NCI-H526 (cell line): ENCODE results near the gene CCL28.

Experiments used
- DNase-seq, 2 experiments: peaks; one replicate each; lab custom pipeline; 2025; lab: John Stamatoyannopoulos, UW

CCL28 gene

DNA sequence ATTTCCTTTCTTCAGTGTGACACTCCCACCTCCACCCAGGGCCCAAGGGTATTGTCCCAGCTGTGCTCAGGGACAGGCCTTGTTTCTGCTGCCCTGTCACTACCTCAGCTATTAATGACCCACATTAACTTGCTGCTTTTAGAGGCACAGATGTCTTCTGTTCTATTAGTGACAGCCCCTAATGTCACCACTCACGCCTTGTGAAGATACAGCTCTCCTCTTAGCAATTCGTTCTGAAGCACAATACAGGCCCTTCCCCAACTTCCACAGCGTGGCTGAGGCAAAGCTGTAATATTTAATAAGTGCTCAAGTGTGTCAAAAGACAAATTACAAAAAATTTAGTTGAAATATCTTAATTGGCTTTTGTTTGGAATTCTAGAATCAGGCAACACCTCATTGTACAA, 54.3 kb downstream of the CCL28 start:
- DNase-seq, result no peak

DNA sequence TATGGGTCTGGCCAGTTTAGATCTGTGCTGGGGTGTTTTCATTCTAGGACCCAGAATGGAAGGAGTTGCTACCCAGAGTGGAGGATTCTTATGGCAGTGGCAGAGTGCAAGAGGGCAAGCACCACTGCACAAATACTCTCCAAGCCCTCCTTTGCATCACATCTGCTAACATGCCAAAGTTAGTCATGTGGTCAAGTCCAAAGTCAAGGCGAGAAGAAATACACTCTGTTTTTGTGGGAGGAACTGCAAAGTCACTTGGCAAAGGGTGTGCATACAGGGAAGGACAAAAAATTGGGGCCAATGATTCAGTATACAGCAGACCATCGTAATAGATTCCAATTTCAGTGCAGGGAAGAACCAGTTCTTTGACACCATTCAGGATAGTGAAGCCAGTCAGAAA, 55.1 kb downstream of the CCL28 start:
- no peak for DNase-seq

GRCh38 chr5:43354774-43355173, 57.4 kb downstream of the CCL28 start:
- DNase-seq, result no peak

GRCh38 chr5:43353668-43354067, 58.5 kb downstream of the CCL28 start:
- DNase-seq, result no peak

DNA sequence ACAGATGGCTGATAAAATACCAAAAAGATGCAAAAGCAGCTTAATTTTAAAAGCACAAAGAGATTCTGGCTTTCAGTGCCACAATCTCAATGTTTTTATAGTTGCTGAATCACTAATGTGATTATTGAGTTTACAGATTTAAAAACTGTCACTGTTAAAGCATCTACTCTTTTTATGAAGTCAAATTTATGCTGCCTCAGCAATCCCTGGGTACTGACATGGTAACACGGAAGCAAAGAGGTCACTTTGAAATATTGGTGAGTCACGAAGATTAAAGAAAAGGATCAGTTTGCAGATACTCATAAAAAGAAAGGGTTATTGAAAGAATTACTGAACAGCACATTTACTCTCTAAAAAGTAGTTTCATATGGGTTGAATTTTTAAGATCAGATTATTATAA, 59.3 kb downstream of the CCL28 start:
- DNase-seq, result no peak

- no peak for DNase-seq
These were observed 60.1 kb downstream of the CCL28 start for GRCh38 chr5:43352131-43352530.

DNA sequence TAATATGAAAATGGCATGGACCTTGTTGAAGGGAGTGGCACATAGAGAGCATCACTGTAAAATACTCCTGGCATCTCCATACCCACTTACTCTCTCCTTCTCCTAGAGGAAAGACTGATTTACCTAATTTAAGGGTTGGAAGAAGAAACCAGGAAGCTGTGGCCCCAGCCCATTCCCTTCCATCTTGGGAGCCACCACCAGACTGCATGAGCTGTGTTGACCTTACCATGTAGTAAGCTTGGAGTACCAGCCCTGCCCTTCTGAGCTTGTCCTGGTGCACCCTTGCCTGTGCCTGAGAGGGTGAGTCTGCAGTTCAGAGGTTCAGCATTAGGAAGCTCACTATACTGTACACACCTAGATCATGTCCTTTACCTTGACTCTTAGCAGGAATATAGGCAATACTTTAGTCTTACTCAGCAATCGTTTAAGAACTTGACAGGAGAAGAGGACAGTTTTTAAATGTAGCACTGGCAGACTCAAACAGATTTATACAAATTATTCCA, 63.3 kb downstream of the CCL28 start:
- DNase-seq, result no peak

- no peak for DNase-seq
These were observed 64.0 kb downstream of the CCL28 start for GRCh38 chr5:43348207-43348606.

GRCh38 chr5:43338862-43339261, 73.3 kb downstream of the CCL28 start:
- DNase-seq, result no peak

- no peak for DNase-seq
These were observed 76.0 kb downstream of the CCL28 start for GRCh38 chr5:43336159-43336558.

- no peak for DNase-seq
These were observed 76.5 kb downstream of the CCL28 start for GRCh38 chr5:43335681-43336080.

- DNase-seq, result no peak
These were observed 79.8 kb downstream of the CCL28 start for GRCh38 chr5:43332401-43332800.
